SK-N-SH treated with all-trans-retinoic acid at 6 μM for 48 hours (cell line): ENCODE measurements around the gene RNPEPL1.

Experiments used
- ATAC-seq: fragments of 200-7000 bp; cut with Tn5 transposase; 3 replicates; pipeline ENCODE4 v1.9.1; 2020; ENCODE audit warnings: mild to moderate bottlenecking, moderate library complexity
- ARNTL ChIP-seq: fragments of 450-650 bp; formaldehyde crosslinking; IDR thresholded peaks from 2 replicates; pipeline ENCODE4 v1.5.0; 2020; ENCODE audit warnings: low read depth, mild to moderate bottlenecking, moderate library complexity, borderline replicate concordance
- CSDC2 ChIP-seq: fragments of 250-450 bp; sonication (Bioruptor Pico); IDR thresholded peaks from 2 replicates; pipeline ENCODE4 v1.5.0; 2020; ENCODE audit warnings: mild to moderate bottlenecking, moderate library complexity
- CSRNP3 ChIP-seq: fragments of 250-450 bp; sonication (Bioruptor Pico); IDR thresholded peaks from 2 replicates; pipeline ENCODE4 v1.5.1; 2021; ENCODE audit warnings: mild to moderate bottlenecking, moderate library complexity
- ESRRG ChIP-seq: fragments of 250-450 bp; sonication (Bioruptor Pico); IDR thresholded peaks from 2 replicates; pipeline ENCODE4 v1.6.1; 2021; ENCODE audit warnings: mild to moderate bottlenecking
- GLIS3 ChIP-seq: fragments of 250-450 bp; sonication (Bioruptor Pico); IDR thresholded peaks from 2 replicates; pipeline ENCODE4 v1.5.0; 2020; ENCODE audit warnings: mild to moderate bottlenecking, moderate library complexity
- ISL1 ChIP-seq: fragments of 250-450 bp; sonication (Bioruptor Pico); IDR thresholded peaks from 2 replicates; pipeline ENCODE4 v2.1.2; 2022; ENCODE audit warnings: mild to moderate bottlenecking, moderate library complexity
- OSR1 ChIP-seq: fragments of 250-450 bp; sonication (Bioruptor Pico); IDR thresholded peaks from 2 replicates; pipeline ENCODE4 v1.8.0; 2022; ENCODE audit warnings: moderate library complexity, mild to moderate bottlenecking, inconsistent platforms
- PATZ1 ChIP-seq: fragments of 250-450 bp; sonication (Bioruptor Pico); IDR thresholded peaks from 2 replicates; pipeline ENCODE4 v1.8.0; 2020; ENCODE audit warnings: mild to moderate bottlenecking, moderate library complexity, borderline replicate concordance
- POU6F1 ChIP-seq: fragments of 250-450 bp; sonication (Bioruptor Pico); IDR thresholded peaks from 2 replicates; pipeline ENCODE4 v1.8.0; 2021; ENCODE audit warnings: low read depth, mild to moderate bottlenecking, moderate library complexity, borderline replicate concordance
- PPARA ChIP-seq: fragments of 250-450 bp; sonication (Bioruptor Pico); IDR thresholded peaks from 2 replicates; pipeline ENCODE4 v1.5.0; 2020; ENCODE audit warnings: mild to moderate bottlenecking, borderline replicate concordance
- RARB ChIP-seq: fragments of 250-450 bp; sonication (Bioruptor Pico); IDR thresholded peaks from 2 replicates; pipeline ENCODE4 v1.8.0; 2021; ENCODE audit warnings: mild to moderate bottlenecking, moderate library complexity
- SNAI2 ChIP-seq: fragments of 250-450 bp; sonication (Bioruptor Pico); IDR thresholded peaks from 2 replicates; pipeline ENCODE4 v1.5.0; 2020; ENCODE audit warnings: mild to moderate bottlenecking, moderate library complexity
- TCF4 ChIP-seq: fragments of 250-450 bp; sonication (Bioruptor Pico); IDR thresholded peaks from 2 replicates; pipeline ENCODE4 v1.8.0; 2021; ENCODE audit warnings: mild to moderate bottlenecking, moderate library complexity, borderline replicate concordance
- TOX ChIP-seq: fragments of 250-450 bp; sonication (Bioruptor Pico); IDR thresholded peaks from 2 replicates; pipeline ENCODE4 v1.8.0; 2021; ENCODE audit warnings: mild to moderate bottlenecking, moderate library complexity, borderline replicate concordance
- TSHZ2 ChIP-seq: fragments of 250-450 bp; sonication (Bioruptor Pico); IDR thresholded peaks from 2 replicates; pipeline ENCODE4 v1.5.0; 2020; ENCODE audit warnings: mild to moderate bottlenecking, moderate library complexity
- ZC3H10 ChIP-seq: fragments of 250-450 bp; sonication (Bioruptor Pico); IDR thresholded peaks from 2 replicates; pipeline ENCODE4 v1.5.1; 2021; ENCODE audit warnings: mild to moderate bottlenecking, moderate library complexity
- ZFP3 ChIP-seq: fragments of 250-450 bp; sonication (Bioruptor Pico); IDR thresholded peaks from 2 replicates; pipeline ENCODE4 v1.5.0; 2020; ENCODE audit warnings: mild to moderate bottlenecking, moderate library complexity
- ZFP30 ChIP-seq: fragments of 450-650 bp; formaldehyde crosslinking; IDR thresholded peaks from 2 replicates; pipeline ENCODE4 v1.5.0; 2022; ENCODE audit warnings: mild to moderate bottlenecking, moderate library complexity
- ZNF70 ChIP-seq: fragments of 450-650 bp; formaldehyde crosslinking; IDR thresholded peaks from 2 replicates; pipeline ENCODE4 v1.5.0; 2020; ENCODE audit warnings: mild to moderate bottlenecking, moderate library complexity
- ZNF8 ChIP-seq: fragments of 450-650 bp; formaldehyde crosslinking; IDR thresholded peaks from 2 replicates; pipeline ENCODE4 v1.5.0; 2020; ENCODE audit warnings: mild to moderate bottlenecking, moderate library complexity

RNPEPL1 gene

DNA sequence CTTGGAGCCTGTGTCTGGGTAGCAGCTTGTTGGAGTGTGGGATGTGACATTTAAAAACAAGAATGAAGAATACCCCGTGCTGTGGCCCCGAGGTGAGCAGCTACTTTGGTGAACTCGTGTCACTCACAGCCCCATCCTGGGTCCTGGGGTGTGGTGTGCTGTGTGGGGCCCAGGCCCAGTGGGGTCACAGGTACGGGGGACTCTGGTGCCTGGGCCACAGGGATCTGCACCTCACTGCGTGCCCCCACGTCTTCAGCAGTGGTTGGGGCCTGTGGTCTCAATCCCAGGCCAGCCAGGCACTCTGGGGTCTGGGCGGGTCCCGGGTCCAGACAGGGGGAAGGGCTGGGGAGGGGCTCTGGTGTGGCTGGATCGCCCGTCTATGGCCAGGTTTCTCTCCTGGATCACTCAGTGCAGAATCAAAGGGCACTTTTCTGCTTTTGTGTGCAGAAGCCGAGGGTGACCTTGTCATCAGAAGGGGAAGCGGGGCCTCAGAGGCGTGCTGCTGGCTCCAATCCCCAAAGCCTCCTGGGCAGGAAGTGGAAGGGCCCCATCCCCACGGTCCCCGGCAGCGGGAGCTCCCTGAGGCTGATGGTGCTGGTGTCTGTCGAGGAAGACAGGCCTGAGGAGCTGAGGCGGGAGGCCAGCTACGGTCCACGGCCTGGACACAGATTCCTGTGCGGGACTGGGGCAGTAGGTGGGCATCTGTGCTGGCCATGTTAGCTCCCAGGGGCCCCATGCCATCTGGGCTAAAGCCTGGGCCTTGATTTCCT lies 58.4 kb downstream of the RNPEPL1 start (continued):
- TF ChIP-seq POU6F1 (CRISPR knock-in tag) (no peak), ISL1 (CRISPR knock-in tag) (no peak), ZFP3 (no peak), SNAI2 (CRISPR knock-in tag) (no peak), CSDC2 (no peak)

- no peak for TF ChIP-seq ZNF8 (CRISPR knock-in tag)
- TF ChIP-seq GLIS3, result no peak
- TF ChIP-seq TCF4 (CRISPR knock-in tag), result no peak
- TF ChIP-seq TSHZ2, result no peak
- TF ChIP-seq, all 23 proteins: peak for 0
These were observed 59.6 kb downstream of the RNPEPL1 start for GRCh38 chr2:240627736-240628506.

DNA sequence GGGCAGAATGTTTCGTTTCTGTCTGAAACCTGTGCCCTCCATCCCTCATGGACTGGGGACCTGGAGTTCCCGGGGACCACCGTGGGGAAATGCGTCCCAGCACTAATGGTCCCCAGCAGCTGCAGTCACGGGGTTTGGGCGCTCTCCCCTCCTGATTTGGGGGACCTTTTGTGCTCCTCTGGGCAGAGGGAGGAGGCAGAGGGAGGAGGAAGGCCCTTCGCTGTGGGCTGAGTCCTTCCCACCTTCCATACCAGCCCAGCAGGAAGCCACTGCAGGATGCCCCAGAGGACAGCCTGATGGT lies 60.2 kb downstream of the RNPEPL1 start:
- ATAC-seq, result no peak
- TF ChIP-seq ZFP3, result no peak

More at GRCh38 chr2:240627736-240628506, 59.6 kb downstream of the RNPEPL1 start:
- ATAC-seq, result no peak

GRCh38 chr2:240628808-240629618 lies 60.7 kb downstream of the RNPEPL1 start:
- ATAC-seq, result no peak
- TF ChIP-seq CSDC2, result no peak

DNA sequence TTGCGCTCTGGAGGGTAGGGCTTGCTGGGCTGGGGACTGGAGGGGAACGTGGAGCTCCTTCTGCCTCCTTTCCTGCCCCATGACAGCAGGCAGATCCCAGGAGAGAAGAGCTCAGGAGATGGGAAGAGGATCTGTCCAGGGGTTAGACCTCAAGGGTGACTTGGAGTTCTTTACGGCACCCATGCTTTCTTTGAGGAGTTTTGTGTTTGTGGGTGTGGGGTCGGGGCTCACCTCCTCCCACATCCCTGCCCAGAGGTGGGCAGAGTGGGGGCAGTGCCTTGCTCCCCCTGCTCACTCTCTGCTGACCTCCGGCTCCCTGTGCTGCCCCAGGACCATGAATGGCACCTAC lies 61.3 kb downstream of the RNPEPL1 start:
- ATAC-seq, result no peak
- TF ChIP-seq CSDC2 (no peak), TCF4 (CRISPR knock-in tag) (no peak), ARNTL (CRISPR knock-in tag) (no peak), SNAI2 (CRISPR knock-in tag) (no peak), CSRNP3 (CRISPR knock-in tag) (no peak), ISL1 (CRISPR knock-in tag) (no peak), TSHZ2 (no peak), ESRRG (CRISPR knock-in tag) (no peak), OSR1 (CRISPR knock-in tag) (no peak), TOX (no peak), PPARA (no peak), ZNF8 (CRISPR knock-in tag) (no peak), ZNF70 (no peak), ZFP30 (CRISPR knock-in tag) (no peak), ZC3H10 (CRISPR knock-in tag) (no peak), RARB (CRISPR knock-in tag) (no peak), GLIS3 (no peak), ZFP3 (no peak), PATZ1 (CRISPR knock-in tag) (no peak)
